Kidney (tissue), 14 donors: ENCODE measurements around the gene DIPK1A. TPM values are rescaled to one million over a fixed set of nuclear protein-coding genes. Genes with fewer than 3 reads are reported as not detected.

ENCODE experiments used
- DNase-seq, 5 donors: peaks; one replicate each; pipeline ENCODE4 v3.0.0-alpha.2; 2013 to 2020
- FAIRE-seq: peaks from 2 replicates; lab custom pipeline; 2012; peaks lifted over from hg19 to GRCh38; lab: Jason Lieb, UNC
- H3K27ac ChIP-seq, 2 donors: one replicate each; pipeline ENCODE4 v1.7.0; 2013; ENCODE audit warnings: low read depth in 2 of 2, low read length in 2 of 2, inconsistent platforms in 1 of 2
- H3K27me3 ChIP-seq: one replicate; pipeline ENCODE4 v1.7.1; 2013; ENCODE audit warnings: low read length, inconsistent platforms; ENCODE audit not compliant: control insufficient read depth, insufficient read depth
- H3K36me3 ChIP-seq, 3 donors: one replicate each; pipeline versions ENCODE4 v1.7.0 to v1.7.1; 2013; ENCODE audit warnings: low read length in 3 of 3, control low read depth in 1 of 3, inconsistent platforms in 1 of 3; ENCODE audit not compliant: insufficient read depth in 3 of 3, control insufficient read depth in 2 of 3
- H3K4me1 ChIP-seq, 3 donors: one replicate each; pipeline versions ENCODE4 v1.7.0 to v1.7.1; 2013; ENCODE audit warnings: low read length in 3 of 3, inconsistent platforms in 1 of 3, low read depth in 1 of 3; ENCODE audit not compliant: control insufficient read depth in 2 of 3, insufficient read depth in 2 of 3
- H3K4me3 ChIP-seq, 3 donors: one replicate each; pipeline versions ENCODE4 v1.7.0 to v1.8.1; 2013; ENCODE audit warnings: low read length in 3 of 3, control low read depth in 1 of 3, inconsistent platforms in 1 of 3
- H3K9ac ChIP-seq, 3 donors: one replicate each; pipeline versions ENCODE4 v1.7.0 to v1.7.1; 2013; ENCODE audit warnings: low read length in 3 of 3, control low read depth in 1 of 3, inconsistent platforms in 1 of 3
- H3K9me3 ChIP-seq, 3 donors: one replicate each; pipeline versions ENCODE4 v1.7.0 to v1.7.1; 2013; ENCODE audit warnings: low read length in 3 of 3, control low read depth in 1 of 3, inconsistent platforms in 1 of 3; ENCODE audit not compliant: control insufficient read depth in 2 of 3, insufficient read depth in 1 of 3
- CTCF ChIP-seq: IDR thresholded peaks from 3 replicates; pipeline ENCODE4 v1.5.1; 2012; ENCODE audit warnings: mild to moderate bottlenecking, moderate library complexity, borderline replicate concordance; ENCODE audit not compliant: insufficient read depth; ENCODE audit errors: extremely low read depth
- intact Hi-C: fragments of 100-400 bp; cut with DNase I; formaldehyde crosslinking; loops from one replicate; pipeline ENCODE4 v1.11.1; 2022
- polyA plus RNA-seq: library from polyadenylated mRNA; stranded (reverse); fragments of 350-450 nt; fragmentation: Illumina TruSeq; extraction: RNeasy Lipid Tissue Mini Kit (QIAGEN cat#74804); gene quantifications from one replicate; pipeline ENCODE4 v1.2.3, GENCODE V29; 2014; ENCODE audit warnings: low read depth, low replicate concordance; ENCODE audit not compliant: insufficient read depth
- total RNA-seq: library from RNA; stranded (reverse); fragmentation: NEBNext Ultra II Directional; extraction: Animal tissue kit (Norgen Biotek cat#: 25700); gene quantifications from one replicate; pipeline ENCODE4 v1.2.1, GENCODE V29; 2021
- donor health status: control.
- donor health status: control.
- donor health status: control.
- donor health status: control.
- donor health status: control.
- donor health status: DM: yes; HTN: yes; CAD: no.
- donor health status: Normal renal cell carcinoma (clear cell type).

DIPK1A gene
- total and polyA plus RNA-seq, 2 donors from 2014 or later: 4.0 to 6.1 TPM

- no peak for DNase-seq
- Histone ChIP-seq H3K36me3 (no peaks in the 10 kb centered on the region), H3K4me3 (no peak overlapping the region), H3K27ac (no peak overlapping the region), H3K27me3 (no peaks in the 10 kb centered on the region), H3K9me3 (no peaks in the 10 kb centered on the region), H3K9ac (no peak overlapping the region), H3K4me1 (no peaks in the 10 kb centered on the region)
- intact Hi-C loops: no loop called here
- TF ChIP-seq CTCF: no peak
- FAIRE-seq: no peak
Measured at GRCh38 chr1:92913093-92913819, 48.0 kb downstream of the DIPK1A start.

- DNase-seq (no peak), FAIRE-seq (no peak)
- H3K27ac ChIP-seq: no peak overlapping the region
- H3K27me3 ChIP-seq: no peaks in the 10 kb centered on the region
- H3K4me1 ChIP-seq: no peaks in the 10 kb centered on the region
- H3K36me3 ChIP-seq: no peaks in the 10 kb centered on the region
- no peaks in the 10 kb centered on the region for H3K9me3 ChIP-seq
- intact Hi-C loops: no loop called here
- no peak overlapping the region for H3K9ac ChIP-seq
- H3K4me3 ChIP-seq: no peak overlapping the region
- TF ChIP-seq CTCF: no peak
Measured at GRCh38 chr1:92910081-92910480, 51.2 kb downstream of the DIPK1A start.

- Histone ChIP-seq H3K9me3 (no peaks in the 10 kb centered on the region), H3K4me3 (no peak overlapping the region), H3K27ac (no peak overlapping the region), H3K4me1 (no peaks in the 10 kb centered on the region), H3K27me3 (no peaks in the 10 kb centered on the region), H3K9ac (no peak overlapping the region), H3K36me3 (no peaks in the 10 kb centered on the region)
- DNase-seq (no peak), FAIRE-seq (no peak)
- no peak for TF ChIP-seq CTCF
- intact Hi-C loops: no loop called here
Measured at GRCh38 chr1:92909321-92909720, 51.9 kb downstream of the DIPK1A start.
